Osteoblast (primary cell): ENCODE results near the gene TMEM247. TPM values are rescaled to one million over a fixed set of nuclear protein-coding genes. Genes with fewer than 3 reads are reported as not detected.

ENCODE experiments used
- DNase-seq: peaks from one replicate; pipeline ENCODE4 v3.0.0; 2011; ENCODE audit warnings: low spot score, mixed read lengths; ENCODE audit not compliant: insufficient read length; ENCODE audit errors: missing footprints
- H2AFZ ChIP-seq: 2 replicates; pipeline ENCODE4 v1.6.0; 2011; ENCODE audit warnings: mild to moderate bottlenecking, low read length
- H3K27ac ChIP-seq: 2 replicates; pipeline ENCODE4 v1.5.1; 2011; ENCODE audit warnings: mild to moderate bottlenecking, low read depth, low read length, moderate library complexity
- H3K27me3 ChIP-seq: 2 replicates; pipeline ENCODE4 v1.6.0; 2012; ENCODE audit warnings: mild to moderate bottlenecking, control low read depth, inconsistent platforms, low read length, moderate library complexity; ENCODE audit not compliant: insufficient read depth
- H3K36me3 ChIP-seq: 2 replicates; pipeline ENCODE4 v1.5.1; 2011; ENCODE audit warnings: mild to moderate bottlenecking, low read length, control low read depth, moderate library complexity; ENCODE audit not compliant: insufficient read depth
- H3K4me1 ChIP-seq: 2 replicates; pipeline ENCODE4 v1.5.1; 2011; ENCODE audit warnings: mild to moderate bottlenecking, low read length, control low read depth, moderate library complexity; ENCODE audit not compliant: insufficient read depth
- H3K4me2 ChIP-seq: 2 replicates; pipeline ENCODE4 v1.6.0; 2011; ENCODE audit warnings: mild to moderate bottlenecking, low read length; ENCODE audit not compliant: insufficient read depth
- H3K4me3 ChIP-seq: fragments of 200-600 bp; sonication (generic); 3 replicates; pipeline ENCODE4 v1.5.1; 2012; ENCODE audit warnings: mild to moderate bottlenecking, low read length, inconsistent platforms; ENCODE audit not compliant: insufficient read depth
- H3K79me2 ChIP-seq: 2 replicates; pipeline ENCODE4 v1.6.0; 2012; ENCODE audit warnings: mild to moderate bottlenecking, low read length, control low read depth, inconsistent platforms; ENCODE audit not compliant: insufficient read depth
- H3K9me3 ChIP-seq: 2 replicates; pipeline ENCODE4 v1.5.1; 2011; ENCODE audit warnings: low read depth, low read length, control low read depth
- H4K20me1 ChIP-seq: 2 replicates; pipeline ENCODE4 v1.6.0; 2012; ENCODE audit warnings: mild to moderate bottlenecking, low read length, control low read depth; ENCODE audit not compliant: insufficient read depth
- total RNA-seq: library from RNA; depleted of rRNA; stranded (reverse); fragments of >200 nt; gene quantifications from 2 replicates; pipeline ENCODE4 v1.2.3, GENCODE V29; 2012
- TF ChIP-seq, protein P1 (sequence below): IDR thresholded peaks from 2 replicates; pipeline ENCODE4 v1.5.1; 2011; ENCODE audit warnings: mild to moderate bottlenecking, low read depth, low read length, moderate library complexity; ENCODE audit errors: extremely low read depth

The TMEM247 gene
- total RNA-seq, 1 donor = not detected

DNA sequence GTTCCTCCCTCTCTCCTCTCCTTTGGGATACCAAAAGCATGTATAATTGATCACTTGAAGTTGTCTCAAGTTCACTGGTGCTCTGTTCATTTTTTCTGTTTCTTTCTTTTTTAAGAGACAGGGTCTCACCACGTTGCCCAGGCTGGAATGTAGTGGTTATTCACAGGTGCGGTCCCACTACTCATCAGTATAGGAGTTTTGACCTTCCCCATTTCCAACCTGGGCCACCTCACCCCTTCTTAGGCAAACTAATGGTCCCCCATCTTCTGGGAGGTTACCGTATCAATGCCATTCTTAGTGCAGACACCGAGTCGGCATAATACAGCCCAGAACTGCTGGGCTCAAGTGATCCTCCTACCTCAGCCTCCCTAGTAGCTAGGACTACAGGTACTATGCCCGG is 31.3 kb upstream of the TMEM247 start:
- H3K4me2 ChIP-seq = no peak overlapping the region
- H3K36me3 ChIP-seq = no peaks in the 10 kb centered on the region
- no peak overlapping the region for H2AFZ ChIP-seq
- no peaks in the 10 kb centered on the region for H4K20me1 ChIP-seq
- no peak overlapping the region for H3K27ac ChIP-seq
- TF ChIP-seq, protein P1, sequence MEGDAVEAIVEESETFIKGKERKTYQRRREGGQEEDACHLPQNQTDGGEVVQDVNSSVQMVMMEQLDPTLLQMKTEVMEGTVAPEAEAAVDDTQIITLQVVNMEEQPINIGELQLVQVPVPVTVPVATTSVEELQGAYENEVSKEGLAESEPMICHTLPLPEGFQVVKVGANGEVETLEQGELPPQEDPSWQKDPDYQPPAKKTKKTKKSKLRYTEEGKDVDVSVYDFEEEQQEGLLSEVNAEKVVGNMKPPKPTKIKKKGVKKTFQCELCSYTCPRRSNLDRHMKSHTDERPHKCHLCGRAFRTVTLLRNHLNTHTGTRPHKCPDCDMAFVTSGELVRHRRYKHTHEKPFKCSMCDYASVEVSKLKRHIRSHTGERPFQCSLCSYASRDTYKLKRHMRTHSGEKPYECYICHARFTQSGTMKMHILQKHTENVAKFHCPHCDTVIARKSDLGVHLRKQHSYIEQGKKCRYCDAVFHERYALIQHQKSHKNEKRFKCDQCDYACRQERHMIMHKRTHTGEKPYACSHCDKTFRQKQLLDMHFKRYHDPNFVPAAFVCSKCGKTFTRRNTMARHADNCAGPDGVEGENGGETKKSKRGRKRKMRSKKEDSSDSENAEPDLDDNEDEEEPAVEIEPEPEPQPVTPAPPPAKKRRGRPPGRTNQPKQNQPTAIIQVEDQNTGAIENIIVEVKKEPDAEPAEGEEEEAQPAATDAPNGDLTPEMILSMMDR = no peak
- no peaks in the 10 kb centered on the region for H3K79me2 ChIP-seq
- no peaks in the 10 kb centered on the region for H3K4me1 ChIP-seq
- H3K27me3 ChIP-seq = no peaks in the 10 kb centered on the region
- DNase-seq = no peak
- no peak overlapping the region for H3K4me3 ChIP-seq
- no peaks in the 10 kb centered on the region for H3K9me3 ChIP-seq

DNA sequence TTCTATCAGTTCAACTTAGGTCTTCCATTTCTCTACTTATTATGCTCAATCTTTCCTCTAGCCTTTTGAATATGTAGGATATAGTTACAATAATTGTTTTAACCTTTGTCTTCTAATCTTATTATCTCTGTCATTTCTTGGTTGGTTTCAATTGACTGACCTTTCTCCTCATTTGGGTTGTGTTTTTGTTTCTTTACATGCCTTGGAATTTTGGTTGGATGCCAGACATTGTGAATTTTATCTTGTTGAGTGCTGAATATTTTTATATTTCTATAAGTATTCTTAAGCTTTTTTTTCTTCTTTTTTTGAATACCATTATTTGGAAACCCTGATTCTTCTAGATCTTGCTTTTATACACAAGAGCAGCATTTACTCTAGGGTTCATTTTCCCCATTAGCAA is 30.7 kb upstream of the TMEM247 start:
- H4K20me1 ChIP-seq = no peaks in the 10 kb centered on the region
- TF ChIP-seq, protein P1 = no peak
- no peaks in the 10 kb centered on the region for H3K79me2 ChIP-seq
- DNase-seq = no peak
- H3K4me1 ChIP-seq = no peaks in the 10 kb centered on the region
- no peak overlapping the region for H2AFZ ChIP-seq
- no peak overlapping the region for H3K4me2 ChIP-seq
- H3K27me3 ChIP-seq = no peaks in the 10 kb centered on the region
- no peak overlapping the region for H3K27ac ChIP-seq
- H3K36me3 ChIP-seq = no peaks in the 10 kb centered on the region
- H3K9me3 ChIP-seq = no peaks in the 10 kb centered on the region
- H3K4me3 ChIP-seq = no peak overlapping the region

DNA sequence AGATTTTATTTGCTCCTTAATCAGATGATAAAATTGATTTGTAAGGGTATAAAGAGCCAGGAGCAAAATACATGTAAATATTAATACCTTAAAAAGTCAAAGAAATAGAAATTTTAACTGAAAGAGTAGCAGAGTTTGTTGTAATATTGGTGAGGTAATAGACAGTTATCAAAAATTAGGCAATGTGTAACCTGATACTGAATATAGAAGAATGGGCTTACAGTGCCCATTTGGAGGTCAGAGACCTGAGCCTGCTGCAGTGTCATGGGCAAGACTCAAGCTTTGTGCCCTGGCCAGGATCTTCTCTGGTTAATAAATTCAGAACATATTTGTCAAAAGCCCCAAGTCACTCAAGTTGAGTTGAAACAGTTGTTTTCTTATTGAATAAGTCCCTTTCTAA is 29.7 kb upstream of the TMEM247 start:
- no peak overlapping the region for H3K27ac ChIP-seq
- TF ChIP-seq, protein P1 = no peak
- no peaks in the 10 kb centered on the region for H3K36me3 ChIP-seq
- H4K20me1 ChIP-seq = no peaks in the 10 kb centered on the region
- H3K27me3 ChIP-seq = no peaks in the 10 kb centered on the region
- no peaks in the 10 kb centered on the region for H3K4me1 ChIP-seq
- H3K79me2 ChIP-seq = no peaks in the 10 kb centered on the region
- no peak overlapping the region for H3K4me2 ChIP-seq
- H3K4me3 ChIP-seq = no peak overlapping the region
- H3K9me3 ChIP-seq = no peaks in the 10 kb centered on the region
- DNase-seq = no peak
- no peak overlapping the region for H2AFZ ChIP-seq

DNA sequence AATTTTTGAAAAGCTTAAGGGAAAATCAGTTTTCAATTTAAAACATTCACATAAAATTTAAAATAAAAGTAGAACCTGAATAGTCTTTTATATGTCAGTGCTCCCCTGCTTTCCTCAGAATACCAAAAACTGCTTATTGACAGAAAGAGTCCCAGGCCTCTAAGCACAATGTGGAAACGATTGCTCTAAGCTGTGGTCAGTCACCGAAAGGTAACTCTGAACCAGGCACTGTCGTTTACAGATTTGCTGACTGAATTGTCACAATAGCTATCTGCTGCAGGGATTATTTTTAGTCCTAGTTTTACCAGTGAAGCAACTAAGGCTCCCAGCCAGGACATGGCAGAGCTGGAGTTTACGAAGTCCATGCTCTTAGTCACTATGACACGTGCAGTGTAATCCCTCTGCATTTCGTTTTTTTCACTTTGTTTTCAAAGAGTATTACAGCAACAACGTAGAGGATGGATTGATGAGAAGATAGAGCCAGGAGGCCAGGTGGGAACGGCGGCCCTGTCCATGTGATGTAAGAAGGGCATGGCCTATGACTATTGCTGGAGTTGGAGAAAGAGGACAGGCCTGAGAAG is 28.1 kb upstream of the TMEM247 start:
- no peaks in the 10 kb centered on the region for H3K4me1 ChIP-seq
- H3K27ac ChIP-seq = no peak overlapping the region
- no peaks in the 10 kb centered on the region for H4K20me1 ChIP-seq
- TF ChIP-seq, protein P1 = no peak
- no peaks in the 10 kb centered on the region for H3K9me3 ChIP-seq
- H3K36me3 ChIP-seq = no peaks in the 10 kb centered on the region
- no peaks in the 10 kb centered on the region for H3K27me3 ChIP-seq
- H3K4me2 ChIP-seq = no peak overlapping the region
- H2AFZ ChIP-seq = no peak overlapping the region
- DNase-seq = no peak
- no peaks in the 10 kb centered on the region for H3K79me2 ChIP-seq
- no peak overlapping the region for H3K4me3 ChIP-seq
